Measurements from ENCODE around the gene NT5C1A. TPM values are rescaled to one million over a fixed set of nuclear protein-coding genes. Genes with fewer than 3 reads are reported as not detected.
A peak's percentile ranks its signal among the peaks of the same experiment; 100 is the strongest.

The NT5C1A gene
- total RNA-seq, 2 experiments from 2014 or later: 0.25 TPM; not detected in 1

DNA sequence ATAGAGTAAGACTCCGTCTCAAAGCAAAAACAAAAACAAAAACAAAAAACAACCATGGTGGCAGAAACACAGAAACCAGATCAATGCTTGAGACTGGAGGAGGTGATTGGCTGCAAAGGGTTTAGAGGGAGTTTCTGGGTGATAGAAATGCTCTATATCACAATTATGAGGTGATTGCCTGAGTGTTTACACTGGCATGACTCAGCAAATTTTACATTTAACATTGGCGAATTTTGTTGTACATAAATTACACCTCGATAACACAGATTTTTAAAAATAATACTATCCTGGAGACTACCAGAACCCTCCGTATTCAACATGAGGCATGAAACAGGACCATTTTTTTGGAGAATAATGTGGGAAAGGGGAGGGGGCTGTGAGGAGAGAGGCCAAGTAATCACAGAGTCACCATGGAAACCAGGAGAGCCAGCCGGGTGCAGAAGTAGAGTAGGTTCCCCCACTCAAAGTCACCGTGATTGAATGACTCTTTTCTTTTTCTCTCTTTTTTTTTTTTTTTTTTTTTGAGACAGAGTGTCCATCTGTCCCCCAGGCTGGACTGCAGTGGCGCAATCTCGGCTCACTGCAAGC, 56.7 kb downstream of the NT5C1A start:
- peaks cover 10% of the 10 kb centered on the region for H3K27me3 Mint-ChIP-seq
- H3K27ac Mint-ChIP-seq: no peak overlapping the region
- DNase-seq (no peak), ATAC-seq (no peak)
- intact Hi-C loops (cut with micrococcal nuclease): no loop called here
- no peaks in the 10 kb centered on the region for H3K4me1 Mint-ChIP-seq (ENCODE audit: low read depth)
- no peaks in the 10 kb centered on the region for H3K36me3 Mint-ChIP-seq (ENCODE audit: low read depth)
- ChIA-PET CTCF (interaction anchor here (1.2 to 1.4 kb wide), 2 partner anchors 9 to 38 kb away, joined by 4 to 6 read pairs; no protein-coding TSS in a partner anchor), POLR2A (no interaction called here)
- TF ChIP-seq, protein P1, sequence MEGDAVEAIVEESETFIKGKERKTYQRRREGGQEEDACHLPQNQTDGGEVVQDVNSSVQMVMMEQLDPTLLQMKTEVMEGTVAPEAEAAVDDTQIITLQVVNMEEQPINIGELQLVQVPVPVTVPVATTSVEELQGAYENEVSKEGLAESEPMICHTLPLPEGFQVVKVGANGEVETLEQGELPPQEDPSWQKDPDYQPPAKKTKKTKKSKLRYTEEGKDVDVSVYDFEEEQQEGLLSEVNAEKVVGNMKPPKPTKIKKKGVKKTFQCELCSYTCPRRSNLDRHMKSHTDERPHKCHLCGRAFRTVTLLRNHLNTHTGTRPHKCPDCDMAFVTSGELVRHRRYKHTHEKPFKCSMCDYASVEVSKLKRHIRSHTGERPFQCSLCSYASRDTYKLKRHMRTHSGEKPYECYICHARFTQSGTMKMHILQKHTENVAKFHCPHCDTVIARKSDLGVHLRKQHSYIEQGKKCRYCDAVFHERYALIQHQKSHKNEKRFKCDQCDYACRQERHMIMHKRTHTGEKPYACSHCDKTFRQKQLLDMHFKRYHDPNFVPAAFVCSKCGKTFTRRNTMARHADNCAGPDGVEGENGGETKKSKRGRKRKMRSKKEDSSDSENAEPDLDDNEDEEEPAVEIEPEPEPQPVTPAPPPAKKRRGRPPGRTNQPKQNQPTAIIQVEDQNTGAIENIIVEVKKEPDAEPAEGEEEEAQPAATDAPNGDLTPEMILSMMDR (IDR thresholded peaks at IDR 0.05): no peak
- H3K9me3 Mint-ChIP-seq: no peaks in the 10 kb centered on the region
- H3K4me3 Mint-ChIP-seq: no peak overlapping the region

DNA sequence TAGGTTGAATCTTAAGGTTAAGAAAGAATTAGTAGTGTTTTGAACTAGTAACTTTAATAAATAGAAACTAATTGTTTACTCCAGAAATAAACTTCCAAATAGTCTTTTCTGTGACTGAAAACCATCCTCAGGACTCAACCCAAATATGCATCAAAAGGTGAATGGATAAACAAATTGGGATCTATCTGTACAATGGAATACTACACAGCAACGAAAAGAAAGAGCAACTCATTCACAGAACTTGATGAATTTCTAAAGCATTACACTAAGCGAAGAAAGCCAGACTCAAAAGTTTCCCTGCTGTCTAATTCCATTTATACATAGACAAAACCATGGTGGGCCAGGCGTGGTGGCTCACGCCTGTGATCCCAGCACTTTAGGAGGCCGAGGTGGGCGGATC, 57.4 kb downstream of the NT5C1A start:
- H3K4me3 Mint-ChIP-seq: no peak overlapping the region
- no peaks in the 10 kb centered on the region for H3K36me3 Mint-ChIP-seq (ENCODE audit: low read depth)
- DNase-seq (no peak), ATAC-seq (no peak)
- H3K4me1 Mint-ChIP-seq (ENCODE audit: low read depth): no peaks in the 10 kb centered on the region
- no peaks in the 10 kb centered on the region for H3K9me3 Mint-ChIP-seq
- intact Hi-C loops (cut with micrococcal nuclease): no loop called here
- ChIA-PET CTCF (interaction anchor here (1.2 to 11.3 kb wide), 2 partner anchors 43 to 57 kb away, joined by 3 to 329 read pairs; partner anchors contain the start of gene NT5C1A), POLR2A (no interaction called here)
- TF ChIP-seq, protein P1 (IDR thresholded peaks at IDR 0.05): no peak
- H3K27ac Mint-ChIP-seq: no peak overlapping the region
- H3K27me3 Mint-ChIP-seq: peaks cover 13% of the 10 kb centered on the region

DNA sequence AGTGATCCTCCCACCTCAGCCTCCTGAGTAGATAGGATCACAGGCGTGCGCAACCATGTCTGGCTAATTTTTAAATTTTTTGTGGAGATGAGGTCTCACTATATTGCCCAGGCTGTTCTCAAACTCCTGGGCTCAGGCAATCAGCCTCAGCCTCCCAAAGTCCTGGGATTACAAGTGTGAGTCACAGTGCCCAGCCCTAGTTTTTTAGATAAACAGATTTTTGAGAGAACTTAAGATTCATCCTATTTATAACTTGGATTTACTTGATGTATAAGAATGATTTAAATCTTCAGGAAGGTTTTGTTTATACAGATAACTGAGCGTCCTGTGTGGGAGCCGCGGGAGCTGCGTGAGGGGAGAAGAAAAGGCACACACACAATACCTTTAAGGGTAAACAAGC, 58.7 kb downstream of the NT5C1A start:
- no peaks in the 10 kb centered on the region for H3K4me1 Mint-ChIP-seq (ENCODE audit: low read depth)
- ATAC-seq: no peak
- H3K27me3 Mint-ChIP-seq: peaks cover 15% of the 10 kb centered on the region
- TF ChIP-seq, protein P1 (IDR thresholded peaks at IDR 0.05): no peak
- no peaks in the 10 kb centered on the region for H3K9me3 Mint-ChIP-seq
- intact Hi-C loops (cut with micrococcal nuclease): no loop called here
- no peaks in the 10 kb centered on the region for H3K36me3 Mint-ChIP-seq (ENCODE audit: low read depth)
- no peak overlapping the region for H3K27ac Mint-ChIP-seq
- POLR2A ChIA-PET: no interaction called here
- CTCF ChIA-PET: interaction anchor here (1.2 to 11.3 kb wide), 2 partner anchors 44 to 59 kb away, joined by 3 to 329 read pairs; partner anchors contain the start of gene NT5C1A
- DNase-seq: no peak
- no peak overlapping the region for H3K4me3 Mint-ChIP-seq

DNA sequence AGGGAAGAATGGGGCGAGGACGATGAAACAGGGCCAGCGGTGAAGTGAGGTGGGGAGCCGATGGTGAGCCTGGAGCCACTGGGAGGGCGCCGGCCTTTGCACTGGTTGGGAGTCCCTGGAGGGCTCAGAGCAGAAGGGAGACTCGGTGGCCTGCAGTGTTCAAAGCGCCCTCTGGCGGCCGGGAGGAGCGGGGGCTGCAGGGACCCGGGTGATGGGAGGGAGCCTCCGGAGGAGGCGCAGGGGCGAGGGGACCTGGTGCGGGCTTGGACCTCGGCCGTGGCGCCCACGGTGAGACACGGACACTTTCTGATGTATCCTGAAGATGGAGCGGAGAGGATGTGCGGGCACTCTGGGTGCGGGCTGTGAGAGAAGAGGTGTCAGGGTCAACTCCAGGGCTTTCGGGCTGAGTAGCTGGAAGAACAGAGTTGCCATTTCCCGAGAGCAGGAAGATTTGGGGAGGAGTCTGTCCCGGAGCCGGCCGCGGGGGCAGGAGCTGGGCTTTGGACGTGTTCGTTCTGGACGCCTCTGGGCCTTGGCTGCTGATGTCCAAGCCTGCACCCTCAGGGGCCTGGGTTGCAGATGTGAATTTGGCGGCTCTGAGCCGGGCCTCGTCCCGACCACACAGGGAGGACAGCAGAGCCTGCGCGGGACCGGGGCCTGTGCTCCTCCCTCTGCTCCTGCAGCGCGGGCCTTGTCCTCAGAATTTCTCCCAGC, 62.1 kb downstream of the NT5C1A start:
- Mint-ChIP-seq H3K4me3 (no peak overlapping the region), H3K36me3 (ENCODE audit: low read depth) (no peaks in the 10 kb centered on the region), H3K27me3 (peaks cover 9% of the 10 kb centered on the region), H3K4me1 (ENCODE audit: low read depth) (no peaks in the 10 kb centered on the region), H3K9me3 (no peaks in the 10 kb centered on the region), H3K27ac (no peak overlapping the region)
- ATAC-seq (peak; percentile 91), DNase-seq (peak; percentile 81)
- TF ChIP-seq, protein P1 (IDR thresholded peaks at IDR 0.05): peak; percentile 78
- intact Hi-C loops (cut with micrococcal nuclease): loop anchor here (5.0 kb wide), 2 partner anchors 113 to 188 kb away; no protein-coding TSS in a partner anchor
- POLR2A ChIA-PET: no interaction called here
- CTCF ChIA-PET: interaction anchor here (0.9 to 11.3 kb wide), 13 partner anchors 8 to 511 kb away, joined by 3 to 329 read pairs (median 4); partner anchors contain the start of gene HPCAL4

Other genes with a start within 250 kb of the NT5C1A start
- gene BMP8A, start 180.5 kb downstream of the NT5C1A start, total RNA-seq: under 1 TPM; 0.22 to 0.36 TPM
- 100 to 1,000 TPM; 365 to 372 TPM for gene PABPC4, start 95.3 kb downstream of the NT5C1A start, total RNA-seq
- gene HEYL, start 32.5 kb downstream of the NT5C1A start, total RNA-seq: under 1 TPM in 1 of 2 experiments, not detected in 1; 0.07 TPM
- gene HPCAL4, start 19.3 kb upstream of the NT5C1A start, total RNA-seq: 1 to 10 TPM; 2.8 to 3.0 TPM
- gene PPIE, start 66.8 kb upstream of the NT5C1A start, total RNA-seq: 10 to 100 TPM; 71.7 to 74.7 TPM
- gene OXCT2, start 99.2 kb upstream of the NT5C1A start, total RNA-seq: 1 to 10 TPM; 2.7 to 4.2 TPM
- gene BMP8B, start 116.8 kb upstream of the NT5C1A start, total RNA-seq: under 1 TPM; 0.36 to 0.51 TPM
- 10 to 100 TPM; 34.2 to 34.5 TPM for gene TRIT1, start 211.4 kb upstream of the NT5C1A start, total RNA-seq
- gene MYCL, start 229.8 kb upstream of the NT5C1A start, total RNA-seq: under 1 TPM; 0.13 to 0.20 TPM